ENCODE data around the gene FMN1.
A peak's percentile ranks its signal among the peaks of the same experiment; 100 is the strongest.

FMN1 gene

GRCh38 chr15:32899126-32899596 is 295.4 kb downstream of the FMN1 start:
- TF ChIP-seq RAD21 (IDR thresholded peaks at IDR 0.05; ENCODE audit: low read depth), result no peak
- peak; percentile 84 for TF ChIP-seq TEAD4 (IDR thresholded peaks at IDR 0.05)
- no peak for TF ChIP-seq USF1 (IDR thresholded peaks at IDR 0.05)
- TF ChIP-seq EP300 (IDR thresholded peaks at IDR 0.05; ENCODE audit: borderline replicate concordance), result peak; percentile 92
- peak; percentile 90 for TF ChIP-seq NFIC (IDR thresholded peaks at IDR 0.05)
- TF ChIP-seq ZBTB7A (IDR thresholded peaks at IDR 0.05; ENCODE audit: low read depth), result peak; percentile 93
- TF ChIP-seq, protein P1, sequence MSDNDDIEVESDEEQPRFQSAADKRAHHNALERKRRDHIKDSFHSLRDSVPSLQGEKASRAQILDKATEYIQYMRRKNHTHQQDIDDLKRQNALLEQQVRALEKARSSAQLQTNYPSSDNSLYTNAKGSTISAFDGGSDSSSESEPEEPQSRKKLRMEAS (IDR thresholded peaks at IDR 0.05), result no peak
- TF ChIP-seq FOXM1 (IDR thresholded peaks at IDR 0.05; ENCODE audit: borderline replicate concordance, low read depth), result peak; percentile 78
- TF ChIP-seq EGR1 (IDR thresholded peaks at IDR 0.05), result no peak
- peak; percentile 95 for TF ChIP-seq TCF12 (IDR thresholded peaks at IDR 0.05; ENCODE audit: low read depth)

- TF ChIP-seq ZBTB7A (IDR thresholded peaks at IDR 0.05; ENCODE audit: low read depth), result no peak
- TF ChIP-seq CREB1 (IDR thresholded peaks at IDR 0.05; ENCODE audit: low read depth), result no peak
- no peak for TF ChIP-seq EGR1 (IDR thresholded peaks at IDR 0.05)
- no peak for TF ChIP-seq RAD21 (IDR thresholded peaks at IDR 0.05; ENCODE audit: low read depth)
- TF ChIP-seq YY1 (IDR thresholded peaks at IDR 0.05; ENCODE audit: low read depth), result no peak
- no peak for TF ChIP-seq REST (IDR thresholded peaks at IDR 0.05; ENCODE audit: low read depth)
- no peak for TF ChIP-seq CEBPB (IDR thresholded peaks at IDR 0.05)
- TF ChIP-seq FOXM1 (IDR thresholded peaks at IDR 0.05; ENCODE audit: borderline replicate concordance, low read depth), result no peak
- TF ChIP-seq, protein P1 (IDR thresholded peaks at IDR 0.05), result no peak
- TF ChIP-seq USF1 (IDR thresholded peaks at IDR 0.05), result no peak
- TF ChIP-seq NFIC (IDR thresholded peaks at IDR 0.05), result no peak
- TF ChIP-seq TEAD4 (IDR thresholded peaks at IDR 0.05), result no peak
- TF ChIP-seq EP300 (IDR thresholded peaks at IDR 0.05; ENCODE audit: borderline replicate concordance), result no peak
These were observed 296.1 kb downstream of the FMN1 start for GRCh38 chr15:32898414-32898813.

- TF ChIP-seq CREB1 (IDR thresholded peaks at IDR 0.05; ENCODE audit: low read depth), result no peak
- no peak for TF ChIP-seq CEBPB (IDR thresholded peaks at IDR 0.05)
- no peak for TF ChIP-seq ZBTB7A (IDR thresholded peaks at IDR 0.05; ENCODE audit: low read depth)
- no peak for TF ChIP-seq USF1 (IDR thresholded peaks at IDR 0.05)
- TF ChIP-seq TEAD4 (IDR thresholded peaks at IDR 0.05), result no peak
- no peak for TF ChIP-seq FOXM1 (IDR thresholded peaks at IDR 0.05; ENCODE audit: borderline replicate concordance, low read depth)
- no peak for TF ChIP-seq YY1 (IDR thresholded peaks at IDR 0.05; ENCODE audit: low read depth)
- TF ChIP-seq NFIC (IDR thresholded peaks at IDR 0.05), result no peak
- TF ChIP-seq REST (IDR thresholded peaks at IDR 0.05; ENCODE audit: low read depth), result no peak
- no peak for TF ChIP-seq EP300 (IDR thresholded peaks at IDR 0.05; ENCODE audit: borderline replicate concordance)
- no peak for TF ChIP-seq EGR1 (IDR thresholded peaks at IDR 0.05)
- TF ChIP-seq, protein P1 (IDR thresholded peaks at IDR 0.05), result no peak
- TF ChIP-seq RAD21 (IDR thresholded peaks at IDR 0.05; ENCODE audit: low read depth), result no peak
- no peak for TF ChIP-seq TAF1 (IDR thresholded peaks at IDR 0.05; ENCODE audit: low read depth)
- no peak for TF ChIP-seq TCF12 (IDR thresholded peaks at IDR 0.05; ENCODE audit: low read depth)
These were observed 301.1 kb downstream of the FMN1 start for GRCh38 chr15:32893421-32893820.

DNA sequence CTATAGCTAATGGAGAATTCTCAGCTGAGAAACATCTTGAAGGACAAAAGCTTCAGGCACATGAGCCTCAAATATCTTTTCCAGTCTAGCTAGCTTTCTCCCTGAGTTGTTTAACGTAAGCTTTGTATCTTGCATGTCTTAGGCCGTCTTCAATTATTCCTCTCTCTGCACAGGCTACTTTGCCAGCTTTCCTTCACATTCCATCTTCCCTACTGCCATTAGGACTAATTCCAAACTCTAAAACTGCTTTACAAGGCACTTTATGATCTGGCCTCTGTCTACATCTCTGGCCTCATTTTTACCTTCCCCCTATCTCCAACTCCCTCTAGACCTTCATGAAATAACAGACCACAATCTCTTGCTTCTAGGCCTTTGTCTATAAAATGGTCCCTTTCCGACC is 305.3 kb downstream of the FMN1 start:
- TF ChIP-seq, protein P1 (IDR thresholded peaks at IDR 0.05), result no peak
- TF ChIP-seq NFIC (IDR thresholded peaks at IDR 0.05), result no peak
- TF ChIP-seq ZBTB7A (IDR thresholded peaks at IDR 0.05; ENCODE audit: low read depth), result no peak
- no peak for TF ChIP-seq TCF12 (IDR thresholded peaks at IDR 0.05; ENCODE audit: low read depth)
- TF ChIP-seq EP300 (IDR thresholded peaks at IDR 0.05; ENCODE audit: borderline replicate concordance), result no peak
- no peak for TF ChIP-seq TEAD4 (IDR thresholded peaks at IDR 0.05)
- no peak for TF ChIP-seq CREB1 (IDR thresholded peaks at IDR 0.05; ENCODE audit: low read depth)
- TF ChIP-seq TAF1 (IDR thresholded peaks at IDR 0.05; ENCODE audit: low read depth), result no peak
- TF ChIP-seq USF1 (IDR thresholded peaks at IDR 0.05), result no peak
- no peak for TF ChIP-seq EGR1 (IDR thresholded peaks at IDR 0.05)
- no peak for TF ChIP-seq REST (IDR thresholded peaks at IDR 0.05; ENCODE audit: low read depth)
- TF ChIP-seq FOXM1 (IDR thresholded peaks at IDR 0.05; ENCODE audit: borderline replicate concordance, low read depth), result no peak
- no peak for TF ChIP-seq CEBPB (IDR thresholded peaks at IDR 0.05)
- TF ChIP-seq YY1 (IDR thresholded peaks at IDR 0.05; ENCODE audit: low read depth), result no peak
- no peak for TF ChIP-seq RAD21 (IDR thresholded peaks at IDR 0.05; ENCODE audit: low read depth)

All from Ishikawa (cell line).